NCI-H510A (cell line): ENCODE results near the gene IRF9.

ENCODE experiments used
- DNase-seq: peaks from one replicate; lab custom pipeline; 2025; lab: John Stamatoyannopoulos, UW

IRF9 gene, protein sequence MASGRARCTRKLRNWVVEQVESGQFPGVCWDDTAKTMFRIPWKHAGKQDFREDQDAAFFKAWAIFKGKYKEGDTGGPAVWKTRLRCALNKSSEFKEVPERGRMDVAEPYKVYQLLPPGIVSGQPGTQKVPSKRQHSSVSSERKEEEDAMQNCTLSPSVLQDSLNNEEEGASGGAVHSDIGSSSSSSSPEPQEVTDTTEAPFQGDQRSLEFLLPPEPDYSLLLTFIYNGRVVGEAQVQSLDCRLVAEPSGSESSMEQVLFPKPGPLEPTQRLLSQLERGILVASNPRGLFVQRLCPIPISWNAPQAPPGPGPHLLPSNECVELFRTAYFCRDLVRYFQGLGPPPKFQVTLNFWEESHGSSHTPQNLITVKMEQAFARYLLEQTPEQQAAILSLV

GRCh38 chr14:24160850-24161804 is at the start of gene IRF9:
TSS of gene IRF9 (plus strand) at chr14:24161265. CDS start at chr14:24162145, 880 bp downstream.
- peak; percentile 85 for DNase-seq

DNA sequence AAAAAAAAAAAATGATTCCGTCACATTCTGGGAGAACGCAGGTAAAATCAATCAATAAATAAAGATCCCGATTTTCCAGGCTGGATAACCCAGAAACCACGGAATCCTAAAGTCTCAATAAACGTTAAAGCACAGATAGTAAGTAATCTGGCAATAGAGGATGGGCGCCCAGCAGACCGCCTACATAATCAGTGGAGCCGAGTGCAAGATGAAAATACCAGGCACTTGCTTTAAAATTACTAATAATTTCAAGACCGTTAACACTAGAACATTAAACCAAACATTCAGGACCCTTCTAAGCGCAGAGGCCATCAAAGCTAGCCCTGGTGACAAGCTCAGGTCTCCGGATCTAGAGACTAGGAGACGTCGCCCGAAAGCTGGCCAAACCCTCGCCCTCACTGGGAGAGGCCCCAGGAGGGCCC is 47.7 kb upstream of the IRF9 start:
- no peak for DNase-seq

- DNase-seq, result peak; percentile 84
These were observed 47.1 kb upstream of the IRF9 start for GRCh38 chr14:24113801-24114531.

DNA sequence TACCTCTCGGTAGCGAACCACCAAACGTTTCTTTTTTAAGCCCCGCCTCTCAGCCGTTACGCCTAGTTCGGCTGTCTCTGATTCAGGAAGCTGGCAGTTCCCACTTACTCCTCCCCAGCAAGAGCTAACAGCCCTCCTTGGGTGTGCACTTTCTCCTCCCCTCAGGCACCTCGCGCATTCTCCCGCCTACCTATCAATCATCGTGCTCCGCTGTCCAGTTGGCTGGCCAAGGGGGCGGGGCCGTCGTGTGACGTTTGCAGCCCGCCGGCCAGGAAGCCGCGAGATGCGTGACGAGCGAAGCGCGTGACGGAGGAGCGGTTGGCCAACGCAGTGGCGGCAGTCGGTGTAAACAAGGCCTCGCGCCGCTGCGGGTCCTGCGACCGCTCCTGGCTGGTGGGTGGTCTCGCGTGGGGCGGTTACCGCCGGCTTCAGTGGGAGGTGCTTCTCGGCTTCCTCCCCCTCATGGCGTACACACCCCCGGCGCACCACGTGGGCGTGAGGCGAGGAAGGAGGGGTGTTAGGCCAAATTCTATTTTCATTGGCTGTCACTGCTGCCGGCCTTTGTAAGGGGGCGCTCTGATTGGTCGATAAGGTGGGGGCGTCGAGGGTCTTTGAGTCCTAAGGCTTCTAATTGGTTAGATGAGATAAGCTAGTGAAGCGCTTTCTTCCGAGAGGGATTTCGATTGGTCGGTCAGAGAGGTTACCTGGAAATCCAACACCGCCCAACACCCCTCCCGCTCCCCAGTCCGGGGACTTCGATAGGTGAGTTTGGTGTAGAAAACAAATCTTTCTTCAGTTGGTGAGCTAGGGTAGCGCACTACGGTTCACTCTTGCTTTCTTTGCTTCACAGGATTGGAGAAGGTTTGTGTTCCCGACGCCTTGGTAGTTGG is 46.3 kb upstream of the IRF9 start, which contains the start of the genes DCAF11 and NRL:
DCAF11 (plus strand) TSS at position 246 of the 890 bp plus-strand sequence. CDS start 818 bp downstream, outside the sequence.
NRL (minus strand) TSS at position 418 of the 890 bp plus-strand sequence. CDS start 32,101 bp downstream, outside the sequence.
- DNase-seq, result peak; percentile 98

GRCh38 chr14:24115422-24116127 is 45.5 kb upstream of the IRF9 start:
- no peak for DNase-seq

DNA sequence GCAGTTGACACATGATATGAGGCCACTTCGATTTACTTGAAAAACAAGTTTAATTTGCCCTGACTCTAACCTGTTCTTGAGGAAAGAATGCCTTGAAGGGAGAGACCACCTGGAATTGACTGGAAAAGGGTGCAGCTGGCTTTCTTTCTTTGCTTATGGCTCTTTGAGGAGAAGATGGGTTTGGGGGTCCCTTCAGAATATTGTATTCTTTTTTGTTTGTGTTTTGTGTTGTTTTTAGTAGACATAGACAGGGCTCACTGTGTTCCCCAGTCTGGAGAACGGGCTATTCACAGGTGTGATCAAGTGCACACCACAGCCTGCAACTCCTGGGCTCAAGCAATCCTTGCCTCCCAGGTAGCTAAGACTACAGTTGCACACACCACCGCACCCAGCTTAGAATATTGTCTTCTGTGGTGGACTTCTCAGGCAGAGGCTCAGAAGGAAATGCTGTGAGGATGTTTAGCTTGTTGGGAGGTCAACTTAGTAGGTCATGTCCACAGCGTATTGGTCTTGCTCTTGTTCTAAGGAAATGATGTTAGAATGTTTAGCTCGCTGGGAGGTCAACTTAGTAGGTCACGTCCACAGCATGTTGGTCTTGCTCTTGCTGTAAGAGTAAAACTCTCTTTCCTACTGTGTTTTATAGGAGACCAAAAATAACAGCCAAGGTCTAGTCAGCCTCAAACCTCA is 44.8 kb upstream of the IRF9 start:
- no peak for DNase-seq

DNA sequence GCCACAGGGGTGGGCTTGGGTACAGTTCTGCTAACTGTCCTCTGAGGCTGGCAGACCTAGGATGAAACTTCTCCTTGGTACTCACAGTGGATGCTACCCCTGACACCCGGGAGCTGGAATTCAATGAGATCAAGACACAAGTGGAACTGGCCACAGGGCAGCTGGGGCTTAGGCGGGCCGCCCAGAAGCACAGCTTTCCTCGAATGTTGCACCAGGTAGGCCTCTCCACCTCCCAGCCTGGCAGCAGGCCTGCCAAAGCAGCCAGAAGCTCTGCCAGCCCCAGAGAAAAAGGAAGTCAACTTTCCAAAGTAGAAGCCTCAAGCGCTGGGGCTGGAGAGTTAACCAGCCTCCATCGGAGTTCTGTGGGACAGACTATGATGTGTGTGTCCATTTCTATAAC is 43.9 kb upstream of the IRF9 start:
- DNase-seq, result no peak

- no peak for DNase-seq
These were observed 41.4 kb upstream of the IRF9 start for GRCh38 chr14:24119691-24120090.

GRCh38 chr14:24121210-24121609 is 39.9 kb upstream of the IRF9 start:
- no peak for DNase-seq

DNA sequence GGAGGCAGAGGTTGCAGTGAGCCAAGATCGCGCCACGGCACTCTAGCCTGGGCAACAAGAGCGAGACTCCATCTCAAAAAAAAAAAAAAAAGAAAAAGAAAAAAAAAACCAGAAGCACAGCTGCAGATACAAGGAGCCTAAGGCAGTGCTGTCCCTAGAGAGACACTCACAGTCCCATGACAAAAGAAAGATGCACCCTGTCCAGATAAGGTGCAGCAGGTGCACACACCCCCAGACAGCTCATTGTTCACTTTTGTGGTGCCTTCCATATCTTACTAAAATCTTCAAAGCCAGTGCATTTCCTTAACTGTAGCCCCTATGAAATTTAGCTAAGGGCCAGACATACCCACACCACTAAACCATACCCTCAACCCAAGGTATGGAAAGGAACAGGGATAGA is 38.6 kb upstream of the IRF9 start:
- DNase-seq, result no peak

DNA sequence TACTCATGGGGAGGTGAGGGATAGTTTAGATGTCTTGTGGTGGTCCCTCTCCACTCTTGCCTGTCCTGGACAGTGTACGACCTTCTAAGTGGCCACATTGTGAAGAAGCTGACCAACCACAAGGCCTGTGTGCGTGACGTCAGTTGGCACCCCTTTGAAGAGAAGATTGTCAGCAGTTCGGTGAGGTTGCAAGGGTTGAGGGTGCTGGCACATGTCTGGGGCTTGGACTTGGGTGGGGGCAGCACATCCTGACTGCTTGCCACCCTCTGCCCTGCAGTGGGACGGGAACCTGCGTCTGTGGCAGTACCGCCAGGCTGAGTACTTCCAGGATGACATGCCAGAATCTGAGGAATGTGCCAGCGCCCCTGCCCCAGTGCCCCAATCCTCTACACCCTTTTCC is 38.2 kb upstream of the IRF9 start:
- DNase-seq, result no peak

GRCh38 chr14:24123424-24124417 is 37.3 kb upstream of the IRF9 start:
- no peak for DNase-seq

DNA sequence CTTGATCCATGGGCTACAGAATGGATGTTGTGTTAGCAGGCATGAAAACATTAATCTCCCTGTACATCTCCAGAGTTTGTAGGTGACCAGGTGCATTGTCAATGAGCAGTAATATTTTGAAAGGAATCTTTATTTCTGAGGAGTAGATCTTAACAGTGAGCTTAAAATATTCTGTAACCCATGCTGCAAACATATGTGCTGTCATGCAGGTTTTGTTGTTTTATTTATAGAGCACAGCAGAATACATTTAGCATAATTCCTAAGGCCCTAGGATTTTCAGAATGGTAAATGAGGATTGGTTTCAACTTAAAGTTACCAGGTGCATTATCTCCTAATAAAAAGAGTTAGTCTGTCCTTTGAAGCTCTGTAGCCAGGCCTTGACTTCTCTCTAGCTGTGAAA is 34.1 kb upstream of the IRF9 start:
- no peak for DNase-seq

- DNase-seq, result no peak
These were observed 33.4 kb upstream of the IRF9 start for GRCh38 chr14:24127673-24128072.

DNA sequence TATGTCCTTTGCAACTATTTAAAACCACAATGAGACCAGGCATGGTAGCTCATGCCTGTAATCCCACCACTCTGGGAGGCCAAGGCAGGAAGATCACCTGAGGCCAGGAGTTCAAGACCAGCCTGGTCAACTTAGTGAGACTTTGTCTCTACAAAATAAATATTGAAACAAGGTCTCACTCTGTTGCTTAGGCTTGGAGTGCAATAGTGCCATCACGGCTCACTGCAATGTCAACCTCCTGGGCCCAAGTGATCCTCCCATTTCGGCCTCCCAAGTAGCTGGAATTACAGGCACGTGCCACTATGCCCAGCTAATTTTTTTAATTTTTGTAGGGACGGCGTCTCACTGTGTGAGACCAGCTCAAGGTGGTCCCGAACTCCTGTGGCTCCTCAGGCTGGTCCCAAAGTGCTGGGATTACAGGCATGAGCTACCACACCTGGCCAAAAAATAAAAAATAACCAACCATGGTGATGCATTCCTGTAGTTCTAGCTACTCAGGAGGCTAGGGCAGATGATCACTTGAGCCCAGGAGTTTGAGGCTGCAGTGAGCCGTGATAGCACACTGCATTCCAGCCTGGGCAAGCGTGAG is 31.6 kb upstream of the IRF9 start:
- no peak for DNase-seq

DNA sequence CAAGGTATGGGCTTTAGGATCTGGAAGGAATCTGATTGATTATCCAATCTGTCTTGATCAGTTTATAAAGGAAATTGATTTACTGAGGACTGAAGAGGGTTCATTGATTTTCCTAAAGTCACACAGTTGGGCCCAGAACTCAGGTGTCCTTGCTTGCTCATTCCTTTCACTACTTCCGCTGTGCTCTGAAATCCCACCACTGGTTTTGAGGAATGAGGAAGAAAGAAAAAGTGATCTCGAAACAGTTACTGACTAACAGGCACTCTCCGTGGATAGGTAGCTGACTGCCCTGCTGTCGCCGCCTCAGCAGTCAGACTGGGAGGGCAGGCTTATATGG is 30.7 kb upstream of the IRF9 start, which contains the start of gene FITM1:
FITM1 (plus strand) TSS at position 280 of the 337 bp plus-strand sequence. CDS start 905 bp downstream, outside the sequence.
- DNase-seq, result no peak

GRCh38 chr14:24130717-24131548 is 30.1 kb upstream of the IRF9 start:
- no peak for DNase-seq
